LNCAP (cell line): ENCODE data around the gene NCKAP5.

ENCODE experiments used
- CTCF ChIP-seq: fragments of 450-650 bp; IDR thresholded peaks from 2 replicates; pipeline ENCODE4 v1.5.1; 2017; ENCODE audit warnings: mild to moderate bottlenecking

Gene NCKAP5

GRCh38 chr2:133062931-133063665 lies 505.2 kb downstream of the NCKAP5 start:
- TF ChIP-seq CTCF = no peak

GRCh38 chr2:133061874-133062593 lies 506.2 kb downstream of the NCKAP5 start:
- TF ChIP-seq CTCF = no peak

GRCh38 chr2:133054297-133054696 lies 514.0 kb downstream of the NCKAP5 start:
- TF ChIP-seq CTCF = no peak

DNA sequence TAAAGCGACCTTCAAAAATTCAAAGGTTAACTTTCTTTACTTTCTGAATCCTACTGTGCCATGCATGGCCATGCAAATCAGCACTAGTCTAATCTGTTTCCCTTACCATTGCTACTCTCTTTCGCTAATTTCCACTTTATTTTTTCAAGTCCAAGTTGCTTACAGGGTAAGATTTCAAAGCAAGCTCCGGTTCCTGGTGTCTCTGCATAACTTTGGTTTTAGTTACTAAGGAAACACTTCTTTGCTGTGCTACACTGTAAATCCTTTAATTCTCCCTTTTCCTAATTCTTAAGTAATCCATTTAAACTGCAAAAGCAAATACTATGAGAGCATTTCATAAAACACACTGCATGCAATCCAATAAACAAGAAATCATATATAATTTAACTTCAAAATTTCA lies 514.7 kb downstream of the NCKAP5 start:
- TF ChIP-seq CTCF = no peak

DNA sequence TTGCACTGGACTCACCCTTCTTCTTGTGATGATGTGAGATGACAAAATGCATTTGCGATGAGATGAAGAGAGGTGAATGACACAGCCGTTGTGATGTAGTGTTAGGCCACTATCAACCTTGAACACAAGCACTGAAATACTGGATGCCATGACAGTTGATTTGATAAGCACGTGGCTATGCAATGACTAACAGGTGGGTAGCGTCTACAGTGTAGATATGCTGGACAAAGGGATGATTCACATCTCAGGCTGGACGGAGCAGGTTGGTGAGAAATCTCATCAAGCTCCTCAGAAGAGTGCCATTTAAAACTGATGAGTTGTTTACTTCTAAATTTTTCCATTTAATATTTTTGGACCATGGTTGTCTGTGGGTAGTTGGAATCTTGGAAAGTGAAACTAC lies 522.5 kb downstream of the NCKAP5 start:
- no peak for TF ChIP-seq CTCF

- TF ChIP-seq CTCF = no peak
Observed at GRCh38 chr2:133044556-133044955, 523.7 kb downstream of the NCKAP5 start.

- TF ChIP-seq CTCF = no peak
Observed at GRCh38 chr2:133040170-133040569, 528.1 kb downstream of the NCKAP5 start.
